Suprapubic skin (tissue), 4 donors: Measurements from ENCODE around the gene SSH3. TPM values are rescaled to one million over a fixed set of nuclear protein-coding genes. Genes with fewer than 3 reads are reported as not detected.

Source experiments
- DNase-seq, 2 donors: peaks; one replicate each; pipeline ENCODE4 v3.0.0-alpha.2; 2019; ENCODE audit warnings: low spot score in 2 of 2
- H3K27ac ChIP-seq: fragments of 200-600 bp; sonication (generic); one replicate; pipeline ENCODE4 v1.5.1; 2019
- H3K27me3 ChIP-seq: fragments of 200-600 bp; sonication (generic); one replicate; pipeline ENCODE4 v1.5.1; 2019
- H3K36me3 ChIP-seq: fragments of 200-600 bp; sonication (generic); one replicate; pipeline ENCODE4 v1.5.1; 2019
- H3K4me1 ChIP-seq: fragments of 200-600 bp; sonication (generic); one replicate; pipeline ENCODE4 v1.5.1; 2019
- H3K4me3 ChIP-seq: fragments of 200-600 bp; sonication (generic); one replicate; pipeline ENCODE4 v1.5.1; 2019; ENCODE audit warnings: mild to moderate bottlenecking
- H3K9me3 ChIP-seq: fragments of 200-600 bp; sonication (generic); one replicate; pipeline ENCODE4 v1.5.1; 2019
- EP300 ChIP-seq: sonication (generic); formaldehyde crosslinking; IDR thresholded peaks from one replicate; pipeline ENCODE4 v1.6.1; 2017; ENCODE audit warnings: antibody characterized with exemption
- POLR2A ChIP-seq, 2 donors: fragments of 450-650 bp; IDR thresholded peaks; one replicate each; pipeline ENCODE4 v1.6.1; 2017; ENCODE audit warnings: antibody characterized with exemption in 2 of 2, mild to moderate bottlenecking in 2 of 2, moderate library complexity in 2 of 2
- POLR2AphosphoS5 ChIP-seq, 3 donors: sonication (generic); formaldehyde crosslinking; IDR thresholded peaks; one replicate each; pipeline ENCODE4 v1.6.1; 2017; ENCODE audit warnings: antibody characterized with exemption in 3 of 3
- WGBS: methylation state at CpG from one replicate; pipeline ENCODE4 v1.1.5; 2018; 5-methylcytosine and 5-hydroxymethylcytosine counted together
- total RNA-seq, 4 donors: library from RNA; depleted of rRNA; stranded (reverse); fragments of >200 nt; gene quantifications; one replicate each; pipeline ENCODE4 v1.1.0, GENCODE V29; 2016
- TF ChIP-seq, protein P1 (sequence below), 2 donors: fragments of 200-600 bp in 1 of 2; fragments of 450-650 bp in 1 of 2; sonication (generic) in 1 of 2; IDR thresholded peaks; one replicate each; pipeline ENCODE4 v1.5.1; 2016 to 2019; ENCODE audit warnings: antibody characterized with exemption in 2 of 2, mild to moderate bottlenecking in 1 of 2, moderate library complexity in 1 of 2

The SSH3 gene
- total RNA-seq, 4 donors from 2014 or later: 49.4 to 107 (median 63.9) TPM

- no peaks in the 10 kb centered on the region for H3K27me3 ChIP-seq
- peak in 1 of 2 donors; percentile 20 for DNase-seq
- H3K4me3 ChIP-seq: no peak overlapping the region
- no peaks in the 10 kb centered on the region for H3K9me3 ChIP-seq
- no peaks in the 10 kb centered on the region for H3K4me1 ChIP-seq
- H3K36me3 ChIP-seq: peaks cover 7% of the 10 kb centered on the region
- 84% methylated on average over 6 of the region's 6 CpGs for WGBS
- TF ChIP-seq POLR2A (IDR thresholded peaks at IDR 0.05) (no peak), POLR2AphosphoS5 (IDR thresholded peaks at IDR 0.05) (no peak), EP300 (no peak)
- TF ChIP-seq, protein P1, sequence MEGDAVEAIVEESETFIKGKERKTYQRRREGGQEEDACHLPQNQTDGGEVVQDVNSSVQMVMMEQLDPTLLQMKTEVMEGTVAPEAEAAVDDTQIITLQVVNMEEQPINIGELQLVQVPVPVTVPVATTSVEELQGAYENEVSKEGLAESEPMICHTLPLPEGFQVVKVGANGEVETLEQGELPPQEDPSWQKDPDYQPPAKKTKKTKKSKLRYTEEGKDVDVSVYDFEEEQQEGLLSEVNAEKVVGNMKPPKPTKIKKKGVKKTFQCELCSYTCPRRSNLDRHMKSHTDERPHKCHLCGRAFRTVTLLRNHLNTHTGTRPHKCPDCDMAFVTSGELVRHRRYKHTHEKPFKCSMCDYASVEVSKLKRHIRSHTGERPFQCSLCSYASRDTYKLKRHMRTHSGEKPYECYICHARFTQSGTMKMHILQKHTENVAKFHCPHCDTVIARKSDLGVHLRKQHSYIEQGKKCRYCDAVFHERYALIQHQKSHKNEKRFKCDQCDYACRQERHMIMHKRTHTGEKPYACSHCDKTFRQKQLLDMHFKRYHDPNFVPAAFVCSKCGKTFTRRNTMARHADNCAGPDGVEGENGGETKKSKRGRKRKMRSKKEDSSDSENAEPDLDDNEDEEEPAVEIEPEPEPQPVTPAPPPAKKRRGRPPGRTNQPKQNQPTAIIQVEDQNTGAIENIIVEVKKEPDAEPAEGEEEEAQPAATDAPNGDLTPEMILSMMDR (IDR thresholded peaks at IDR 0.05): no peak
- H3K27ac ChIP-seq: no peak overlapping the region
Observed at GRCh38 chr11:67332081-67332691, 28.9 kb downstream of the SSH3 start.

DNA sequence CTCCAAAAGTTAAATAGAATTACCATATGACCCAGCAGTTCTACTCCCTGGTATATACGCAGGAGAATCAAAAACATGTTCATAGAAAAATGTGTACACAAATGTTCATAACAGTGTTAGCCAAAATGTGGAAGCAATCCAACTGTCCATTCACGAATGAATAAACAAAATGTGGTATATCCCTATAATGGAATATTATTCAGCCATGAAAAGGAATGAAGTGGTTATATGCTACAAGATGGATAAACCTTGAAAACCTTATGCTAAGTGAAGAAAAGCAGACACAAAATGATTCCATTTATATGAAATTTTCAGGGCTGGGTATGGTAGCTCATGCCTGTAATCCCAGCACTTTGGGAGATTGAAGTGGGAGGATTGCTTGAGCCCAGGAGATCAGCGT, 33.9 kb downstream of the SSH3 start:
- Histone ChIP-seq H3K4me1 (no peaks in the 10 kb centered on the region), H3K9me3 (no peaks in the 10 kb centered on the region), H3K27ac (no peak overlapping the region), H3K4me3 (no peak overlapping the region), H3K27me3 (no peaks in the 10 kb centered on the region), H3K36me3 (peaks cover 7% of the 10 kb centered on the region)
- WGBS: 91% methylated on average over 3 of the region's 3 CpGs
- no peak for DNase-seq
- no peak for TF ChIP-seq POLR2AphosphoS5 (IDR thresholded peaks at IDR 0.05)
- TF ChIP-seq POLR2A (IDR thresholded peaks at IDR 0.05): no peak
- TF ChIP-seq EP300: no peak
- TF ChIP-seq, protein P1 (IDR thresholded peaks at IDR 0.05): no peak

- H3K27me3 ChIP-seq: no peaks in the 10 kb centered on the region
- no peaks in the 10 kb centered on the region for H3K36me3 ChIP-seq
- no peaks in the 10 kb centered on the region for H3K9me3 ChIP-seq
- TF ChIP-seq, protein P1 (IDR thresholded peaks at IDR 0.05): no peak
- TF ChIP-seq EP300 (no peak), POLR2AphosphoS5 (IDR thresholded peaks at IDR 0.05) (no peak), POLR2A (IDR thresholded peaks at IDR 0.05) (no peak)
- H3K27ac ChIP-seq: no peak overlapping the region
- no peak overlapping the region for H3K4me3 ChIP-seq
- 89% methylated on average over 4 of the region's 4 CpGs for WGBS
- no peak for DNase-seq
- peaks cover 21% of the 10 kb centered on the region for H3K4me1 ChIP-seq
Observed at GRCh38 chr11:67344264-67344663, 40.9 kb downstream of the SSH3 start.

- Histone ChIP-seq H3K27ac (peak overlapping the region; percentile 85), H3K4me1 (peaks cover 25% of the 10 kb centered on the region), H3K27me3 (no peaks in the 10 kb centered on the region), H3K9me3 (no peaks in the 10 kb centered on the region), H3K4me3 (no peak overlapping the region), H3K36me3 (no peaks in the 10 kb centered on the region)
- TF ChIP-seq EP300: no peak
- no peak for TF ChIP-seq POLR2AphosphoS5 (IDR thresholded peaks at IDR 0.05)
- TF ChIP-seq, protein P1 (IDR thresholded peaks at IDR 0.05): no peak
- TF ChIP-seq POLR2A (IDR thresholded peaks at IDR 0.05): no peak
- WGBS: 61% methylated on average over 8 of the region's 8 CpGs
- DNase-seq: no peak
Observed at GRCh38 chr11:67345247-67345919, 42.1 kb downstream of the SSH3 start.

DNA sequence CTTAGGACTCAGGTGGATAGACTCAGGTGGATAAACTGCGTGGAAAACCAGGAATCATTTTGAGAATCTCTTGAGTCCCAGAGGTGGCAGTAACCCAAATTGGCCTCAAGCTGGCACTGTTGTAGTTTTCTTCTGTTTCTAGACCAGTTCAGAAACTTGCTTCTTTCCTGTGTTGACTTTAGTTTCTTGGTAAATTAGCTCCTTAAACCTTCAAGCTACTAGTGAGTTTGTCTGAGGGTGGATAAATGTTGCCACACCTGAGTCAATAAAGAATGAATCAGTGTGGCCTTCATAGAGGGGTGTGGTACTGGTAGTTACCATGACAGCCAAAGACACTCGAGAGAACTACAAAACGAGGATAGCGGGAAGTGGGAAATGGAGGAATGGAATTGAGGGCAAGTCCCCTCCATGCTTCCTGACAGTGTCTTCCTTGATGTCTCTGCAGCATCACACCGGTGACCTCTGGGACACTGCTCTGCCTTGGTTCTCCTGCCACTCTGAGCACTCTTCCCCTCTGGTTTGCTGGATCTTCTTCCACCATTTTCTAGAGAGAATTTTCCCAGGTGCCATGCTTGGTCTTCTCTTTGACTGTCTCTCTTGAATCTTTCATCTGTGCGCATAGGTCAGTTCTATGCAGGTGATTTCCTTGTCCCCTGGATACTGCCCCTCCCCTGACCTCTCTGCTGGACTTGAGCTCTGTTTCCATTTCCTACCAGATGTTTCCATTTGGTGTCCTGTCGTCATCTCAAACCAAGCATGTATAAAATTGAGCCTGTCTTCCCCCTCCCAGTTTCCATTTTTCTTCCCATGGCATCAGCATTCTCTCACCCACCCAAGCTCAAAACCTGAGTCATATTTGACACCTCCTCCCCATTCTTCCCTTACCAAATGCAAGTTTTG, 42.8 kb downstream of the SSH3 start:
- WGBS: 62% methylated on average over 7 of the region's 7 CpGs
- Histone ChIP-seq H3K4me1 (peaks cover 31% of the 10 kb centered on the region), H3K4me3 (no peak overlapping the region), H3K27ac (peak overlapping the region; percentile 85), H3K9me3 (no peaks in the 10 kb centered on the region), H3K36me3 (no peaks in the 10 kb centered on the region), H3K27me3 (no peaks in the 10 kb centered on the region)
- TF ChIP-seq POLR2AphosphoS5 (IDR thresholded peaks at IDR 0.05): no peak
- TF ChIP-seq, protein P1 (IDR thresholded peaks at IDR 0.05): peak in 1 of 2 donors; percentile 32
- no peak for DNase-seq
